ENCODE measurements around the gene DPF3. TPM values are rescaled to one million over a fixed set of nuclear protein-coding genes. Genes with fewer than 3 reads are reported as not detected.

DPF3 gene
- polyA plus RNA-seq, 2 of the 4 experiments (the other 2 are of a cell fraction): 0.05 to 0.09 TPM

DNA sequence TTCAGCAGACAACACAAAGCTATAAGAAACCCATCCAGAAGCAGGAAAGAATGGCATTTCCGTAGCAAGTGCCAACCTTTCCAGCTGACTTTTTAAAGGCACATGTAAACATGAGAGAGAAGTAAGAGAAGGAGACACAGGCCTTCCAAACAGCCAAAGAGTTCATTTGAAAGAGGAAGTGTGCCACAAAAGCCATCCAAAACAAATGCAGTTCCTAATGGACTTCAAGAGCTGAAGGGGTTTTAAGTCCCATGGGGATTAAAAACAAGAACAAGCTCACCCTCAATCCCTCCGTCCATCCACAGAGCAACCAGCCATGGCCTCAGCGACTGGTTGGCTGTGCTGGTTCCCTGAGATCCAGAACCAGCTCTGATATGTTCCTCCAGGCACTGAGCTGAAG, 4.5 kb upstream of the DPF3 start:
- H3K4me1 ChIP-seq: peaks cover 9% of the 10 kb centered on the region; the same call in 2 of the 3 replicates
- H3K9me3 ChIP-seq: no peaks in the 10 kb centered on the region
- 54% methylated on average over 3 of the region's 3 CpGs for WGBS (ENCODE audit: missing lambda C conversion rate)
- no peak overlapping the region for H3K4me3 ChIP-seq
- ATAC-seq (no peak), DNase-seq (ENCODE audit: low read depth in 1 of 2, low spot score in 1 of 2) (no peak), FAIRE-seq (no peak)
- ChIA-PET POLR2A (no interaction called here), CTCF (interaction anchor here (0.7 to 10.9 kb wide), 5 partner anchors 9 to 386 kb away, joined by 3 to 480 read pairs (median 3); no protein-coding TSS in a partner anchor)
- no peak overlapping the region for H3K4me2 ChIP-seq
- no peak overlapping the region for H3K27ac ChIP-seq
- no peak for TF ChIP-seq MAZ (IDR thresholded peaks at IDR 0.05; ENCODE audit: borderline replicate concordance, low read depth, low read length)
- no peak for TF ChIP-seq TP53 (CRISPR knock-in tag; IDR thresholded peaks at IDR 0.05)
- TF ChIP-seq ZC3H11A (IDR thresholded peaks at IDR 0.05): no peak
- TF ChIP-seq ZNF302 (CRISPR knock-in tag; IDR thresholded peaks at IDR 0.05): no peak
- no peak for TF ChIP-seq EP300 (IDR thresholded peaks at IDR 0.05)
- no peak for TF ChIP-seq TFCP2L1 (CRISPR knock-in tag; IDR thresholded peaks at IDR 0.05)
- TF ChIP-seq HOXA7 (CRISPR knock-in tag; IDR thresholded peaks at IDR 0.05): no peak

DNA sequence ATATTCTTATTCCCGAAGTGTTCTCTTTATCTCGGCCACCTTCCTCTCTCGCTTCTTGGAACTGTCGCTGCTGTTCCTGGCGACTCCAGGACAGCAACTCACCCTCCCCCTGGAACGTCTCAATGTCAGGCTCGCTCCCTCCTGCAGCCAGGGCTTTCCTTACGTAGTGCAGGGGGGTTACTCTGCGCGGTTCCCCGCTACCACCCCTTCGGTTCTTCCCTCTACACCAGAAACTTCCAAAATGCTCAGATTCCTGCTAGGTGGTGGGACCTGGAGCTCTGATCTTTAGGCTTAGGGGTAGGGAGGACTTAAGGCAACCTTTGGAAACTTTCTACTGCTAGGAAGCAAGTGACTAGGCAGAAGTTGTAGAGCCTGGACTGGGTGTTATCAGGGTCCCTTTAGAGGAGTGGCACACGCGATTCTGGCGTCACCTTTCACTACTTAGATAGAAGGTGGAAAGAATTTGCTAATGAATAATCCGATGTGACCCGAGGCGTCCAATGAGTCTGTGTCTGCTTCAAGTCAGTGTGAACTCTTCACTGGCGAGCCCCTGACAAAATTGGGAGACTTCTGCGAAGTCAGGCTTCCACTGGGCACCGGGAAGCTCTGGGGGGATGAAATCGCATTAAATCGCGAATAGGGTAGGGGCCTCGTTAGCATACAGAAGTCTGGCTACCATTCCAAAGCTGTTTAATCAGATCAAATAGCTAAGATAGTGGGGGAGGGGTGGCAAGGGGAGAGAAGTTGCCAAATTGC, 900 bp upstream of the DPF3 start:
- POLR2A ChIA-PET: interaction anchor here (0.6 to 1.0 kb wide), 2 partner anchors 110 to 381 kb away, joined by 3 to 5 read pairs; no protein-coding TSS in a partner anchor
- FAIRE-seq (no peak), DNase-seq (ENCODE audit: low read depth in 1 of 2, low spot score in 1 of 2) (no peak), ATAC-seq (peak; percentile 7 to 14; a peak in 3 of 6 replicates)
- peak overlapping the region; percentile 95 for H3K4me2 ChIP-seq
- H3K27ac ChIP-seq: no peak overlapping the region
- peaks cover 18% of the 10 kb centered on the region for H3K4me1 ChIP-seq
- no peak for TF ChIP-seq RNF2 (IDR thresholded peaks at IDR 0.05; ENCODE audit: borderline replicate concordance, low read depth)
- TF ChIP-seq, protein P1, sequence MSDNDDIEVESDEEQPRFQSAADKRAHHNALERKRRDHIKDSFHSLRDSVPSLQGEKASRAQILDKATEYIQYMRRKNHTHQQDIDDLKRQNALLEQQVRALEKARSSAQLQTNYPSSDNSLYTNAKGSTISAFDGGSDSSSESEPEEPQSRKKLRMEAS (IDR thresholded peaks at IDR 0.05): 0 out of 2 replicates have a peak, but pooled peaks have one; percentile 0
- peak overlapping the region; percentile 60 for H3K4me3 ChIP-seq
- CTCF ChIA-PET: interaction anchor here (1.0 to 2.7 kb wide), 6 partner anchors 10 to 380 kb away, joined by 3 to 36 read pairs (median 4); no protein-coding TSS in a partner anchor
- H3K9me3 ChIP-seq: no peaks in the 10 kb centered on the region
- WGBS (ENCODE audit: missing lambda C conversion rate): 18% methylated on average over 25 of the region's 25 CpGs

DNA sequence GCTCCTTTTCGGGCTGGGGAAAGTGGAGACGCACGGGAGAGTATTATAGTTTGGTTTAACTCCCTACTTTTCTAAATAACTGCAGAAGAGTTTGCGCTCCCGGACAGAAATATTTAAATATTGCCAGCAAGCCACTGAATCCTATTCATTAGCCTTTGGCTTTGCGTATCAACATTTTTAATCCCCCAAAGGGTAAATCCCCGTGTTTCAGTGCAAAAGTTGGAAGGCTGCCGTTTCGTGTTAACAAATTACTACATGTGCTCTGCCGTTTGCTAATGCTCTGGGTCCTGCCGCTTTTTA, 372 bp upstream of the DPF3 start:
- H3K9me3 ChIP-seq: no peaks in the 10 kb centered on the region
- peaks cover 18% of the 10 kb centered on the region for H3K4me1 ChIP-seq
- DNase-seq (ENCODE audit: low read depth in 1 of 2, low spot score in 1 of 2) (no peak), FAIRE-seq (no peak), ATAC-seq (no peak)
- ChIA-PET CTCF (interaction anchor here (0.8 to 2.7 kb wide), 6 partner anchors 10 to 380 kb away, joined by 3 to 36 read pairs (median 4); no protein-coding TSS in a partner anchor), POLR2A (interaction anchor here (0.6 to 1.0 kb wide), 2 partner anchors 110 to 380 kb away, joined by 3 to 5 read pairs; no protein-coding TSS in a partner anchor)
- H3K4me2 ChIP-seq: peak overlapping the region; percentile 95
- WGBS (ENCODE audit: missing lambda C conversion rate): 3% methylated on average over 11 of the region's 11 CpGs
- no peak overlapping the region for H3K27ac ChIP-seq
- peak overlapping the region; percentile 60 for H3K4me3 ChIP-seq
- no peak for TF ChIP-seq EP300 (IDR thresholded peaks at IDR 0.05)
- no peak for TF ChIP-seq RAD21 (conservative IDR thresholded peaks at IDR 0.05 in 1 of 2, IDR thresholded peaks at IDR 0.05 in 1 of 2)
- TF ChIP-seq SREBF2 (IDR thresholded peaks at IDR 0.05): no peak
- no peak for TF ChIP-seq NFE2L2 (conservative IDR thresholded peaks at IDR 0.05; ENCODE audit: low read length)

DNA sequence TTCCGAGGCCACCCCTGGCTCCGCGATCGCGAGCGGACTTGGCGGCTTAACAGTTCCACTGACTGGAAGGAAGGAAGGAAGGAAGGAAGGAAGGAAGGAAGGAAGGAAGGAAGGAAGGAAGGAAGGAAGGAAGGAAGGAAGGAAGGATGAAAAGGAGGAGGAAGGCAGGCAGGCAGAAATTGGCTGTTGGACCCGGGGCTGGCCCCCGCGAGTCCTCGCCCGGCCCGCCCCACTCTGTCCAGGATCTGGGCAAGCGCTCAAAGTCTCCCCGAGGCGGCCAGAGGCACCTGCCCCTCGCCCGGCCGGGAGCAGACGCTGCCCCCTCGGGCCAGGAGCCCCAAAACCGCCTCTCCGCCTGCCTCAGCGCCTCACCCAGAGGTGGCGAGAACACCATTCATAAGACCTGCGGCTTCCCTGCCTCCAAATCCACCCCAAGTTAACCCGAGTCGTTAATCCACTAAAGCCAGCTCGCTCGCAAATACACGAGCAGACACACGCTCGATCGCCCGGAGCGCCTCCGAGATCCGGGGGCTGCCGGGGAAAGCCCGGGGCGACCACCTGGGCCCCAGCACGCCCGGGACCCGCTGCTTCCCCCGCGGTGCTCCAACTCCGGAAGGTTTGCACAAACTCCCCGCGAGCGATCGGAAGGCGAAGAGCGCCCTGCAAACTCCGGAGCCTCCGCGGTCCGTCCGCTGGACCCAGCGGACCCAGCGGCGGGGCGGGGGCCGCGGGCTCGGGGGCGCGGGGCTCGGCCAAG, 844 bp downstream of the DPF3 start:
- WGBS (ENCODE audit: missing lambda C conversion rate): 3% methylated on average over 19 of the region's 68 CpGs
- Histone ChIP-seq H3K9me3 (no peaks in the 10 kb centered on the region), H3K27ac (peak overlapping the region in 1 of 2 experiments; percentile 18; a peak in 2 of 6 replicates), H3K4me3 (peak overlapping the region; percentile 60), H3K4me2 (peak overlapping the region; percentile 95), H3K4me1 (peaks cover 18% of the 10 kb centered on the region)
- FAIRE-seq (no peak), ATAC-seq (peak; percentile 44 to 60; a peak in 5 of 6 replicates), DNase-seq (ENCODE audit: low read depth in 1 of 2, low spot score in 1 of 2) (no peak)
- CTCF ChIA-PET: interaction anchor here (0.7 to 2.9 kb wide), 7 partner anchors 11 to 379 kb away, joined by 3 to 36 read pairs (median 18); no protein-coding TSS in a partner anchor
- TF ChIP-seq ELK1 (IDR thresholded peaks at IDR 0.05; ENCODE audit: low read depth, low read length) (no peak), MAFK (IDR thresholded peaks at IDR 0.05; ENCODE audit: partially characterized antibody) (no peak), HDAC2 (IDR thresholded peaks at IDR 0.05) (no peak), KDM5A (IDR thresholded peaks at IDR 0.05) (no peak), POLR2AphosphoS2 (conservative IDR thresholded peaks at IDR 0.05; ENCODE audit: low read length) (no peak), EHMT2 (IDR thresholded peaks at IDR 0.05; ENCODE audit: low read depth) (no peak), CEBPB (IDR thresholded peaks at IDR 0.05) (no peak), PHF8 (IDR thresholded peaks at IDR 0.05; ENCODE audit: borderline replicate concordance, low read depth) (no peak), MYC (IDR thresholded peaks at IDR 0.05; ENCODE audit: borderline replicate concordance, low read length) (no peak), POLR2A (IDR thresholded peaks at IDR 0.05; ENCODE audit: low read length) (no peak)
- TF ChIP-seq, protein P2, sequence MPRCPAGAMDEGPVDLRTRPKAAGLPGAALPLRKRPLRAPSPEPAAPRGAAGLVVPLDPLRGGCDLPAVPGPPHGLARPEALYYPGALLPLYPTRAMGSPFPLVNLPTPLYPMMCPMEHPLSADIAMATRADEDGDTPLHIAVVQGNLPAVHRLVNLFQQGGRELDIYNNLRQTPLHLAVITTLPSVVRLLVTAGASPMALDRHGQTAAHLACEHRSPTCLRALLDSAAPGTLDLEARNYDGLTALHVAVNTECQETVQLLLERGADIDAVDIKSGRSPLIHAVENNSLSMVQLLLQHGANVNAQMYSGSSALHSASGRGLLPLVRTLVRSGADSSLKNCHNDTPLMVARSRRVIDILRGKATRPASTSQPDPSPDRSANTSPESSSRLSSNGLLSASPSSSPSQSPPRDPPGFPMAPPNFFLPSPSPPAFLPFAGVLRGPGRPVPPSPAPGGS (IDR thresholded peaks at IDR 0.05): no peak
- POLR2A ChIA-PET: no interaction called here

Data from A549 (cell line).